ENCODE measurements around the gene AP1S3.

AP1S3 gene

GRCh38 chr2:223720367-223720766, 117.0 kb downstream of the AP1S3 start:
- no peak for DNase-seq

- no peak for DNase-seq
Measured at GRCh38 chr2:223712642-223713041, 124.7 kb downstream of the AP1S3 start.

- DNase-seq: no peak
Measured at GRCh38 chr2:223711596-223712326, 125.6 kb downstream of the AP1S3 start.
